ENCODE data around the gene UBE2QL1.
A peak's percentile ranks its signal among the peaks of the same experiment; 100 is the strongest.

The UBE2QL1 gene, protein sequence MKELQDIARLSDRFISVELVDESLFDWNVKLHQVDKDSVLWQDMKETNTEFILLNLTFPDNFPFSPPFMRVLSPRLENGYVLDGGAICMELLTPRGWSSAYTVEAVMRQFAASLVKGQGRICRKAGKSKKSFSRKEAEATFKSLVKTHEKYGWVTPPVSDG

DNA sequence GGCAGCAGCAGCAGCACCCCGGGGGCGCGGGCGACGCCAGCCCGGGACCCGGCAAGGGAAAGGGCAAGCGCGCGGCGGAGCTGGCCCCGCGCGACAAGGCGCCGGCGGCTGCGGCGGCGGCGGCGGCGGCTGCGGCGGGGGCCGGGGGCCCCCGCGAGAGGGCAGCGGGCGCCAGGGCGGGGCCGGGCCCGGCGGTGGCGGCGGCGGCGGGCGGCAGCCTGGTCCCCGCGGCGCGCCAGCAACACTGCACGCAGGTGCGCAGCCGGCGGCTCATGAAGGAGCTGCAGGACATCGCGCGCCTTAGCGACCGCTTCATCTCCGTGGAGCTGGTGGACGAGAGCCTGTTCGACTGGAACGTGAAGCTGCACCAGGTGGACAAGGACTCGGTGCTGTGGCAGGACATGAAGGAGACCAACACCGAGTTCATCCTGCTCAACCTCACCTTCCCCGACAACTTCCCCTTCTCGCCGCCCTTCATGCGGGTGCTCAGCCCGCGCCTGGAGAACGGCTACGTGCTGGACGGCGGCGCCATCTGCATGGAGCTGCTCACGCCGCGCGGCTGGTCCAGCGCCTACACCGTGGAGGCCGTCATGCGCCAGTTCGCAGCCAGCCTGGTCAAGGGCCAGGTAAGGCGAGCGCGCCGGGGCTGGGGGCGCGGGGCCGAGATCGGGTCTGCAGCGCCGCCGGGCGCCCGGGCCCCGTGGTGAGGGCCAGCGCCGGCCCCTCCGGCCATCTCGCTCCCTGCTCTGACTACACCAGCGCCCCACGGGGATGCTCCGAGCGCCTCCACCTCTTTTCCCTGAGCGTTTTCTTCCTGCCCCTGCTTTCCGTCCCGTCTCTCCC, at the start of gene UBE2QL1:
TSS of gene UBE2QL1 (plus strand) at position 238 of the 843 bp plus-strand sequence. CDS start at position 273, 35 bp downstream.
- H3K4me1 ChIP-seq, result no peaks in the 10 kb centered on the region
- in situ Hi-C loops (cut with MboI; ENCODE audit: low sequenced_read_pairs), result no loop called here
- H3K36me3 ChIP-seq (replicated peaks), result no peaks in the 10 kb centered on the region
- H3K4me3 ChIP-seq, result peak within 1 kb of the TSS; percentile 9; the same call in 1 of the 2 replicates
- no peak for DNase-seq (ENCODE audit: low spot score in 2 of 2)
- H3K27me3 ChIP-seq (ENCODE audit: low read depth), result peaks cover 38% of the 10 kb centered on the region
- H3K9me3 ChIP-seq, result no peaks in the 10 kb centered on the region

DNA sequence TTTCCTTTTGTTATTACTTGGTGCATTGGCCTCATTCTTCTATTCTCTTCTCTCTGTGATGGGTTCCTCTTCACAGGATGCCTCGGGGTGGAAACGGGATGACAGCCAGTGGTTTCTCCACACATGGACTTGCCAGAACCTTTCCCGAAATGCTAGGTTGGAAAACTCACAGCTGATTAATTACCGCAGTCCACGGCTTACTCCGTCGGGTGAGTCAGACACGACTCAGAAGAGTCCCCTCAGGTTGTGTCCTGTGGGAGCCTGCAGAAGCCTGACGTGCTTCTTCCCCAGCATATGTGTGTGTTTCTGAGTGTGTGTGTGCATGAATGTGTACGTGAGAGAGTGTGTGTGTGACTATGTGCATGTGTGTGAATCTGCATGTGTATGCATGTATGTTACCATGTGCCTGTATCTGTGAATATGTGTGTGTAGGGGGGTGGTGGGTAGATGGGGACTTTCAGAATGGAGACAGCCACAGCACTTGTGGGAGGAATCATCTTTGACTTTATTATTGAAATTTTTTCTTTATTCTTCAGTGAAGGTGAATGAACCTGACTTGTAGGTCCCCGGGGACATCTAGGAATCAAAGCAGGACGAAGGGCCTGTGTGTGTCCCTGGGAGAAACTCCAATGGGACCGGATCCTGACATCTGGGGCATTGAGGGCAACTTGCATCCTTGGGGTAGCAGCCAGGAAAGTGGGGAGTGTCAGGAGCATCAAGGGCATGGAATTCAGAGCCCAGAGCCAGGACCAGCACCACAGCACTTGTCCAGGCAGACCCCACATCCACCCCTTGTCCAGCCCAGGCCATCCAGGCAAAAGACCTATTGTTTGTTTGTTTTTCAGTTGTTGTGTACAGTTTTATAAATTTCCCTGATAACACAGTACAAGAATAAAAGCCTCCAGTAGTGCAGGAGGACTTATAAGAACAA, 48.4 kb upstream of the UBE2QL1 start:
- H3K4me3 ChIP-seq, result no peak overlapping the region
- DNase-seq (ENCODE audit: low spot score in 2 of 2), result no peak
- H3K36me3 ChIP-seq (replicated peaks), result no peaks in the 10 kb centered on the region
- no peaks in the 10 kb centered on the region for H3K9me3 ChIP-seq
- in situ Hi-C loops (cut with MboI; ENCODE audit: low sequenced_read_pairs), result no loop called here
- H3K4me1 ChIP-seq, result no peaks in the 10 kb centered on the region
- peaks cover 4% of the 10 kb centered on the region; the same call in 1 of the 2 replicates for H3K27me3 ChIP-seq (ENCODE audit: low read depth)

DNA sequence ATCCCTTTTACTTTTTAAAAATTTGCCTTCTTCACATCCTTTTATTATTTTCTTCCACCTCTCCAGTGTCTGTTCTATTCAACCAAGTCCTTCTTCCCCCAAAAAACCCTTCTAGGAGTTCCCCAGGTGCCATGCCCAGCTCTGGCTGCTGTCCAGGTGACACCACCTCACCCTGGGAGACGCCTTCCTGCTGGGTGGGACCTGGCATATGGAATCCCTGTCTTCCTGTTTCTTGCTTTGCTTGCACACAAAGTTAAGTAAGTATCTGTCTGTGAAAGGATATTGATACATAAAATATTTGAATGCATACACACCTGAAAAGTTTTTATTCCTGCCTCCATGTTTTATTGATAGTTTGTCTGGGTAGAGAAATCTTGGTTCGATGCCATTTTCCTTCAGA, 47.2 kb upstream of the UBE2QL1 start:
- Histone ChIP-seq H3K4me3 (no peak overlapping the region), H3K4me1 (no peaks in the 10 kb centered on the region), H3K27me3 (ENCODE audit: low read depth) (peaks cover 4% of the 10 kb centered on the region; the same call in 1 of the 2 replicates), H3K36me3 (replicated peaks) (no peaks in the 10 kb centered on the region), H3K9me3 (no peaks in the 10 kb centered on the region)
- in situ Hi-C loops (cut with MboI; ENCODE audit: low sequenced_read_pairs), result no loop called here
- no peak for DNase-seq (ENCODE audit: low spot score in 2 of 2)

DNA sequence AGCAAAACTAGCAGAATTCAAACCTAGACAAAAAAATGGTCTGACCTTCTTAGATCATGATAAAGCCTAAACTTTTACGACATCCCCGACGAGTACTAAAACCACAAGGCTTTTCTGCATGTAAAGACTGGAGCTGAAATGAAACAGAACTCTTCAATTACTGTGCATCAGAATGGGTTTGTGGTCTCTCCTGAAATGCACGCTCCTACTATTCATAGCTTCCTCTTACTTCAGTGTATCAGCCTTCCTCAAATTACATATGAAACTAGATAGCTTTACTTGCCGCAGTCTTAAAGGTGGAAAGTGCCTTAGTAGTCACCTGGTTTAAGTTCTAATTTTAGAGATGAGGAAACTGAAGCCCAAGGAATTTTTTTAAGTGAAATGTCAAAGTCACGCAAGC, 45.7 kb upstream of the UBE2QL1 start:
- no peak for DNase-seq (ENCODE audit: low spot score in 2 of 2)
- H3K9me3 ChIP-seq, result no peaks in the 10 kb centered on the region
- H3K4me3 ChIP-seq, result no peak overlapping the region
- no peaks in the 10 kb centered on the region for H3K36me3 ChIP-seq (replicated peaks)
- H3K4me1 ChIP-seq, result no peaks in the 10 kb centered on the region
- in situ Hi-C loops (cut with MboI; ENCODE audit: low sequenced_read_pairs), result no loop called here
- H3K27me3 ChIP-seq (ENCODE audit: low read depth), result peaks cover 4% of the 10 kb centered on the region; the same call in 1 of the 2 replicates

DNA sequence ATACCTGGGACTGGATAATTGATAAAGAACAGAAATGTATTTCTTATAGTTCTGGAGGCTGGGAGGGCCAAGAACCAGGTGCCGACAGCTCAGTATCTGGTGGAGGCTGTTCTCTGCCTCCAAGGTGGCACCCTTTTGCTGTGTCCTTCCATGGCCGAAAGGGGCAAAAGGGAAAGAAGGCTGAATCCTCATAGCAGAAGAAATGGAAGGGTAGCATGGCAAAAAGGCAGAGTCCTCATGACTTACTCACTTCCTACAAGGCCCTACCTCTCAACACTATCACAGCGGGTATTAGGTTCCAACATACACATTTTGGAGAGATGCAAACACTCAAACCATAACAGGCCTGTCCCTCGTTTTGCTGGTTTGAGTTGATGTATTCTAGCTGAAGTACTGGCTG, 45.2 kb upstream of the UBE2QL1 start:
- Histone ChIP-seq H3K4me1 (no peaks in the 10 kb centered on the region), H3K9me3 (no peaks in the 10 kb centered on the region), H3K4me3 (no peak overlapping the region), H3K27me3 (ENCODE audit: low read depth) (peaks cover 4% of the 10 kb centered on the region; the same call in 1 of the 2 replicates), H3K36me3 (replicated peaks) (no peaks in the 10 kb centered on the region)
- DNase-seq (ENCODE audit: low spot score in 2 of 2), result no peak
- in situ Hi-C loops (cut with MboI; ENCODE audit: low sequenced_read_pairs), result no loop called here

DNA sequence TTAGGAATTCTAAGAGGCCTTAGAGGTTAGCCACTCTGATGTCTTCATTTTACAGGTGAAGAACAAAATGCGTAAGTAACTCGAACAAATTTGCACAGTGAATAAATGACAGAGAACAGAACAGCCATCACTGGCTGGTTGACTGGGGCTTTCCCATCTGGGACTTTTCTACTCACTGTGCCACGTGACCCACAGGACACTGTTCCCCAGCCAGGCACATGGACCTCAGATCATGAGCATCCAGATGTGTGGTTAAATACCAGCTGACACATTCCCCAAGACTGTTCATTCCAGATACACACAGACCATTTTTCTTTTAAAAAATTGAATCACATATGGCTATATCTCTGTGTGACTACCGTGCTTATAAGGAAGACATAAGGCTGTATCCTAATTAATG, 44.5 kb upstream of the UBE2QL1 start:
- peaks cover 4% of the 10 kb centered on the region; the same call in 1 of the 2 replicates for H3K27me3 ChIP-seq (ENCODE audit: low read depth)
- H3K4me1 ChIP-seq, result no peaks in the 10 kb centered on the region
- H3K4me3 ChIP-seq, result no peak overlapping the region
- no peaks in the 10 kb centered on the region for H3K9me3 ChIP-seq
- in situ Hi-C loops (cut with MboI; ENCODE audit: low sequenced_read_pairs), result no loop called here
- no peaks in the 10 kb centered on the region for H3K36me3 ChIP-seq (replicated peaks)
- no peak for DNase-seq (ENCODE audit: low spot score in 2 of 2)

DNA sequence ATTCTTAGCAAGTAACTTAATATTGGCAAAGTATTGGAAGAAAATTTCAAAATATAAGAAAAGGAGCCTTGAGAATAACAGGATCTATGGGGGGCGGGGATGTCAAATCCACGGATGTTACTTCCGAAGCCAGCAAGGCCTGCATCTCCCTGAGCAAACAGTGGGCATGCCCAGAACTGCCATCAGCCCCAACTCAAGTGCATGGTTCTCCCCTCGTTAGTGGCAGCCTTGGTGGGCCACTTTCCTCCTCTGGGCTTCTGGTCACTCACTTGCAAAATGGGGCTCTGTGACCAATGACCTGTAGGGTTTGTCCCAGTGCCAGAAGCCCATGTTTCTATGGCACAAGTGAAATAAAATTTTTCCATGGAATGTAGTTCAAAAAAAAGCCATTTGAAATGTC, 43.1 kb upstream of the UBE2QL1 start:
- peaks cover 4% of the 10 kb centered on the region; the same call in 1 of the 2 replicates for H3K27me3 ChIP-seq (ENCODE audit: low read depth)
- in situ Hi-C loops (cut with MboI; ENCODE audit: low sequenced_read_pairs), result no loop called here
- no peak for DNase-seq (ENCODE audit: low spot score in 2 of 2)
- no peak overlapping the region for H3K4me3 ChIP-seq
- H3K36me3 ChIP-seq (replicated peaks), result no peaks in the 10 kb centered on the region
- H3K9me3 ChIP-seq, result no peaks in the 10 kb centered on the region
- H3K4me1 ChIP-seq, result no peaks in the 10 kb centered on the region

DNA sequence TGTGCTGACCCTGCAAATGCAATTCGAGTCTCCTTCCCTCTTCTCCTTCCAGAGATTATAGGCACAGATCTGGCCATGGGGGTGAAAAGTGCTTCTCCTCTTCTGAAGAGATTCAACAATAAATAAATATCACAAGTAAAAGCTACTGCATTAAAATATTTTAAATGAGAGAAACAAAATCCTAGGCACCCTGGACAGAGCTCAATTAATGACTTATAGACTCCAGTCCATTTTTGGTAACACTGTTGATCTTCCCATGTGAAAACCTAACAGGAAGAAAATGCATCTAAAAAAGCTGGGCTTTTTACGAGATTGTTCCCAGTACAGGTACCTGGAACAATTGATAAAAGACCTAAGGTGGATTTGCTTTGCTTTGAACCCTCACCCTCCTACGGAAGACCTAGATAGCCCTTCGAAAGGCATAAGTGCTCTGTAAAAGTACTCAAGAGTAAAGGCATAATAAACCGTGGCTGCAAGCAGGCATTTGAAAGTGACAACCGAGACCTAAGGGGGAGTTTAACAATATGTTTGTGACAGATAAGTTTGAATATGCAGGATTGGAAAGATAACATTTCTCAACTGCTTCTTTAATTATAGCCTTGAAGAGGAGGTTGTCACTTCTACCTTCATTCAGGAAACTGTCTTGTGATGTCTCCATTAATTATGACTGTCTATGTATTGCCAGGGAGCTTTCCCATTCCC, 41.0 kb upstream of the UBE2QL1 start:
- no peaks in the 10 kb centered on the region for H3K36me3 ChIP-seq (replicated peaks)
- H3K4me1 ChIP-seq, result no peaks in the 10 kb centered on the region
- in situ Hi-C loops (cut with MboI; ENCODE audit: low sequenced_read_pairs), result no loop called here
- no peaks in the 10 kb centered on the region for H3K9me3 ChIP-seq
- peaks cover 4% of the 10 kb centered on the region; the same call in 1 of the 2 replicates for H3K27me3 ChIP-seq (ENCODE audit: low read depth)
- no peak for DNase-seq (ENCODE audit: low spot score in 2 of 2)
- H3K4me3 ChIP-seq, result no peak overlapping the region

DNA sequence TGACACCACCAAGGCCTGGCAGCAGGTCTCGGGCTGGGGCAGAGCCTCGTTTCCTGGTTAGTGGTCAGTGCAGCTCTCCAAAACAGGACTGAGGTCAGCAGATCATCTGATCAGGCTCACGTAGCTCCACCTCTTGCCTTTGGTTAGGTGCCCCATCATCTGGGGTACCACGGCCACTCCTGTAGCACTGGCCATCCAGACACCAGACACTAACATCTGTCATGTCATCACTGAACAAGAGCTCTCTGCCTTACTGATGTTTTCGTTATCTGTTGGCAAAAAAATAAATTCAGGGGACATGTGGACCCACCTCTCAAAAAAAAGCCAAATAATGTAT, 40.4 kb upstream of the UBE2QL1 start:
- no peaks in the 10 kb centered on the region for H3K4me1 ChIP-seq
- H3K36me3 ChIP-seq (replicated peaks), result no peaks in the 10 kb centered on the region
- in situ Hi-C loops (cut with MboI; ENCODE audit: low sequenced_read_pairs), result no loop called here
- DNase-seq (ENCODE audit: low spot score in 2 of 2), result no peak
- H3K4me3 ChIP-seq, result no peak overlapping the region
- no peaks in the 10 kb centered on the region for H3K9me3 ChIP-seq
- no peaks in the 10 kb centered on the region for H3K27me3 ChIP-seq (ENCODE audit: low read depth)

DNA sequence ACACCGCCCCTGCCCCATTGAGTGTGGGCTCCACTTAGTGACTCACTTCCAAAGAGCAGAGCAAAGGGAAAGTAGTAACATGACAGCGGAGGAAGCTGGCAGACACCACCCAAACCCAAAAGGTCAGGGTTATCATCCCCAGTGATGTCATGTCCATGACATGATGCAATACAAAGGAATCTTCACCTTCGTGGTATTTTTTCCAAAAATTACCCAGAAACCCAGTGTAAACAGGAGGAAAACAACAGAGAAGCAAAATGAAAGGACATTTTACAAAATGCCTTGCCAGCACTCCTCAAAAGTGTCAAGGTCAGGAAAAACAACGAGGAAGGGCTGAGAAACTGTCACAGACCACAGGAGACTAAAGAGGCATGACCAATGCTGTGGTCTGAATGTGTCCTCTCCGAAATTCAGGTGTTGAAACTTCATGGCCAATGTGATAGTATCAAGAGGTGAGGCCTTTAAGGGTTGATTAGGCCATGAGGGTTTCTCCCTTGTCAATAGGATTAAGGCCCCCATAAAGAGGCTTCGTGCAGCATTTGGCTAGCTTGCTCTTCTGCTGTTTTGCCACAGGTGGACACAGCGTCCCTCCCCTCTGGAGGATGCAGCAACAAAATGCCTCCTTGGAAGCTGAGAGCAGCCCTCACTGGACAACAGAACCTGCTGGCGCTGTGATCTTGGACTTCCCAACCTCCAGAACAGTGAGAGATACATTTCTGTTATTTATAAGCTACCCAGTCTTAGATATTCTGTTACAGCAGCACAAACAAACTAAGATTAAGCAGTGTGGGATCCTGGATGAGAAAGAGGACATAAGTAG, 39.8 kb upstream of the UBE2QL1 start:
- in situ Hi-C loops (cut with MboI; ENCODE audit: low sequenced_read_pairs), result no loop called here
- no peaks in the 10 kb centered on the region for H3K27me3 ChIP-seq (ENCODE audit: low read depth)
- no peak for DNase-seq (ENCODE audit: low spot score in 2 of 2)

DNA sequence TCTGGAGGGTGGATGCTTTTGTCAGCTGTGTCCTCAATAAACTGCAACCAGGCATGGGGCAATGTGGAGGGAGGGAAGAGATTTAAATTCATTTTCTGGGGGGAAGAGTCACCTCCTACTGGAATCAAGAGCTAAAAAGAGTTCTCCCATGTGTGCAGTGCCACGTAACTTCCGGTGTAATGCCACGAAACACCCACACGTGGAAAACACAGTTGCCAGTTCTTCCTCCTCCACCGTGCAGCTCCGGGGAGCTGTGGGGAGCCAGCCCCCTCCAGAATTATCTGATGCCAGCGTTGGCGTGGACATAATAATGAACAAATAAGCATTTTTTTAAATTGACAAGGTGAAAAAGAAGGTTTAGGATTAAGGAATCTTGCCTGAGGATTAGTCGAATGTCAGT, 38.2 kb upstream of the UBE2QL1 start:
- no peak overlapping the region for H3K4me3 ChIP-seq
- H3K27me3 ChIP-seq (ENCODE audit: low read depth), result no peaks in the 10 kb centered on the region
- H3K36me3 ChIP-seq (replicated peaks), result no peaks in the 10 kb centered on the region
- no peak for DNase-seq (ENCODE audit: low spot score in 2 of 2)
- in situ Hi-C loops (cut with MboI; ENCODE audit: low sequenced_read_pairs), result no loop called here
- no peaks in the 10 kb centered on the region for H3K4me1 ChIP-seq
- no peaks in the 10 kb centered on the region for H3K9me3 ChIP-seq

More for the DNA sequence above, 39.8 kb upstream of the UBE2QL1 start:
- Histone ChIP-seq H3K4me3 (no peak overlapping the region), H3K36me3 (replicated peaks) (no peaks in the 10 kb centered on the region), H3K4me1 (no peaks in the 10 kb centered on the region), H3K9me3 (no peaks in the 10 kb centered on the region)

DNA sequence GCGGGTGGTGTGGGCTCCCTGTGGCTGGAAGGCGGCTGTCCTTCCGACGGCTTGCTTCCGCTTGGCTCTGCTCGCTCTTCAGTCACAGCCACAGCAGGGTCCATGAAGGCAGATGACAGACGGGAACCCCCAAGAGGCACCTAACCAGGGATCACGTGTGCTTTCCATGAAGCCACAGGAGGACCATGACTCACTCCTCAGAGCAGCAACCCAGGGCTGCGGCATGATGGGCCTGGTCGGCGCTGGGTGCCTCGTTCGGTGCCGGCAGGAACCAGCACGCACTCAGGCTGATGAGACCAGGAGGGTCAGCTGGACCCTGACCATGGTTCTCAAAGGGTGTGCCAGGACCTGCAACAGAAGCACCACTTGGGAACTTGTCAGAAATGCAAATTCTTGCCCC, 37.5 kb upstream of the UBE2QL1 start:
- no peaks in the 10 kb centered on the region for H3K4me1 ChIP-seq
- H3K4me3 ChIP-seq, result no peak overlapping the region
- DNase-seq (ENCODE audit: low spot score in 2 of 2), result no peak
- in situ Hi-C loops (cut with MboI; ENCODE audit: low sequenced_read_pairs), result no loop called here
- no peaks in the 10 kb centered on the region for H3K27me3 ChIP-seq (ENCODE audit: low read depth)
- H3K36me3 ChIP-seq (replicated peaks), result no peaks in the 10 kb centered on the region
- H3K9me3 ChIP-seq, result no peaks in the 10 kb centered on the region

DNA sequence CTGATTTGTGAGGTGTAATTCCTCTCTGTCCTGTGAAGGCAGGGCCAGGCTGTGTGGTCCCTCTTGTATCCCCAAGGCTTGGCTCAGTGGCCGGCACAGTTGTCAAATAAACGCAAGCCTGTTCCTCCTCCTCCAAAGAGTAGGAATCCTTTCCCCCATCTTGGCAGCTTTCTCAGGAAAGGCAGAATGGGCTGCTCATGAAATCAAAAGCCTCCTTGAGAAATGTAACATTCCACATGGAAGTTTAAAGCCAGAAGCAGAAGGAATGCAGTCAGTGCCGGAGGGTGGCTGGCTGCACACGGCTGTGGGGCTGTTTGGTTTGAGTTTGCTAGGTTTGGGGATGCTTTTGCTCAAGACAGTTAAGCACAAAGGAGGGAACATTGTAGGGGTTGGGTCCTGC, 35.8 kb upstream of the UBE2QL1 start:
- H3K9me3 ChIP-seq, result no peaks in the 10 kb centered on the region

More for the DNA sequence above, 35.8 kb upstream of the UBE2QL1 start:
- no peaks in the 10 kb centered on the region for H3K27me3 ChIP-seq (ENCODE audit: low read depth)
- H3K4me3 ChIP-seq, result no peak overlapping the region
- in situ Hi-C loops (cut with MboI; ENCODE audit: low sequenced_read_pairs), result no loop called here
- DNase-seq (ENCODE audit: low spot score in 2 of 2), result no peak
- no peaks in the 10 kb centered on the region for H3K4me1 ChIP-seq
- no peaks in the 10 kb centered on the region for H3K36me3 ChIP-seq (replicated peaks)
